ENCODE data around the gene EFHC1. TPM values are rescaled to one million over a fixed set of nuclear protein-coding genes. Genes with fewer than 3 reads are reported as not detected.

The EFHC1 gene
- total and polyA plus RNA-seq, 2 of the 13 experiments (the other 11 are each of a cell fraction or from before 2014, with no cell fraction given), result 23.4 to 29.5 TPM

DNA sequence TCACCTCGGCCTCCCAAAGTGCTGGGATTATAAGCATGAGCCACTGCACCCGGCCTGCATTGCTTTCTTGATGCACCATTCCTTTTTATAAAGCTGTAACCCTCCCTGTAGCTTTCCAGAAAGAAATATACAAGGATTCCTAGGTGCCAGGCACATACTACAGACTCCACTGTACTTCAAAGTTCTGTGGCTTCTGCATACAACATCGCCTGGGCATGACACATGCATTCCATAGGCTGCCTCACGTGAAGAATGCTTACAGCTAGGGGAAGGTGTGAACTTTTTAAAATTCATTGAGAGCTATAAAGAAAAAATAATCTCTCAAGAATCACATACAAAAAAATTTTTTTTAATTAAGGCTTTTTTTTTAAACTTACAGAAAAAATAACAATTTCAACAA, 106.5 kb downstream of the EFHC1 start:
- 0 out of 2 replicates have a peak, but pooled peaks cover 3% of the 10 kb centered on the region for H4K20me1 ChIP-seq (ENCODE audit: insufficient read depth, low read length)
- H3K27ac ChIP-seq (ENCODE audit: extremely low read length, insufficient read depth, low read length), result no peak overlapping the region
- H3K4me3 ChIP-seq (replicated peaks in 1 of 3; ENCODE audit: insufficient read depth in 1 of 3, low read depth in 2 of 3, low read length in 3 of 3), result no peak overlapping the region
- no peak overlapping the region for H3K9ac ChIP-seq (ENCODE audit: insufficient read depth, low read depth, low read length)
- peaks cover 31% of the 10 kb centered on the region for H3K79me2 ChIP-seq (ENCODE audit: insufficient read depth, low read length)
- ATAC-seq, result no peak
- no peak for FAIRE-seq
- H3K4me1 ChIP-seq (ENCODE audit: insufficient read depth, low read length), result peaks cover 24% of the 10 kb centered on the region
- no peaks in the 10 kb centered on the region for H3K27me3 ChIP-seq (ENCODE audit: control insufficient read depth in 1 of 2, insufficient read depth in 2 of 2, low read length in 2 of 2)
- TF ChIP-seq, protein P1, sequence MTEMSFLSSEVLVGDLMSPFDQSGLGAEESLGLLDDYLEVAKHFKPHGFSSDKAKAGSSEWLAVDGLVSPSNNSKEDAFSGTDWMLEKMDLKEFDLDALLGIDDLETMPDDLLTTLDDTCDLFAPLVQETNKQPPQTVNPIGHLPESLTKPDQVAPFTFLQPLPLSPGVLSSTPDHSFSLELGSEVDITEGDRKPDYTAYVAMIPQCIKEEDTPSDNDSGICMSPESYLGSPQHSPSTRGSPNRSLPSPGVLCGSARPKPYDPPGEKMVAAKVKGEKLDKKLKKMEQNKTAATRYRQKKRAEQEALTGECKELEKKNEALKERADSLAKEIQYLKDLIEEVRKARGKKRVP (CRISPR knock-in tag; IDR thresholded peaks at IDR 0.05), result no peak
- TF ChIP-seq IRF2 (CRISPR knock-in tag; IDR thresholded peaks at IDR 0.05) (no peak), MATR3 (CRISPR knock-in tag; IDR thresholded peaks at IDR 0.05) (no peak), HNRNPLL (IDR thresholded peaks at IDR 0.05; ENCODE audit: low read depth, low read length, poor library complexity, severe bottlenecking) (no peak), RFXAP (CRISPR knock-in tag; IDR thresholded peaks at IDR 0.05; ENCODE audit: borderline replicate concordance) (no peak), SRSF1 (optimal IDR thresholded peaks at IDR 0.05; ENCODE audit: low read depth, low read length) (no peak), ZNF792 (CRISPR knock-in tag; IDR thresholded peaks at IDR 0.05) (no peak), ZNF33A (CRISPR knock-in tag; IDR thresholded peaks at IDR 0.05; ENCODE audit: borderline replicate concordance) (no peak), ADNP (CRISPR knock-in tag; IDR thresholded peaks at IDR 0.05) (no peak), KDM2A (CRISPR knock-in tag; IDR thresholded peaks at IDR 0.05; ENCODE audit: borderline replicate concordance, low read depth) (no peak), ZNF615 (CRISPR knock-in tag; IDR thresholded peaks at IDR 0.05; ENCODE audit: borderline replicate concordance) (no peak), KLF12 (CRISPR knock-in tag; IDR thresholded peaks at IDR 0.05; ENCODE audit: borderline replicate concordance) (no peak), BORCS8-MEF2B (CRISPR knock-in tag; IDR thresholded peaks at IDR 0.05) (no peak), ATRX (CRISPR knock-in tag; IDR thresholded peaks at IDR 0.05; ENCODE audit: borderline replicate concordance) (no peak), ARID2 (CRISPR knock-in tag; IDR thresholded peaks at IDR 0.05; ENCODE audit: borderline replicate concordance) (no peak)
- TF ChIP-seq, protein P2, sequence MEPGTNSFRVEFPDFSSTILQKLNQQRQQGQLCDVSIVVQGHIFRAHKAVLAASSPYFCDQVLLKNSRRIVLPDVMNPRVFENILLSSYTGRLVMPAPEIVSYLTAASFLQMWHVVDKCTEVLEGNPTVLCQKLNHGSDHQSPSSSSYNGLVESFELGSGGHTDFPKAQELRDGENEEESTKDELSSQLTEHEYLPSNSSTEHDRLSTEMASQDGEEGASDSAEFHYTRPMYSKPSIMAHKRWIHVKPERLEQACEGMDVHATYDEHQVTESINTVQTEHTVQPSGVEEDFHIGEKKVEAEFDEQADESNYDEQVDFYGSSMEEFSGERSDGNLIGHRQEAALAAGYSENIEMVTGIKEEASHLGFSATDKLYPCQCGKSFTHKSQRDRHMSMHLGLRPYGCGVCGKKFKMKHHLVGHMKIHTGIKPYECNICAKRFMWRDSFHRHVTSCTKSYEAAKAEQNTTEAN (CRISPR knock-in tag; conservative IDR thresholded peaks at IDR 0.05), result no peak
- no peak overlapping the region for H2AFZ ChIP-seq (ENCODE audit: low read length)
- peaks cover 22 to 54% of the 10 kb centered on the region in 2 experiments for H3K36me3 ChIP-seq (replicated peaks in 1 of 2; ENCODE audit: control insufficient read depth in 1 of 2, insufficient read depth in 2 of 2, low read length in 2 of 2)
- no peaks in the 10 kb centered on the region for H3K9me3 ChIP-seq (ENCODE audit: low read length)
- in situ Hi-C loops (cut with HindIII; ENCODE audit: extremely low pct_ligation_motif_present, low pct_unique_long_range_greater_than_20kb), result no loop called here
- ChIA-PET CTCF (ENCODE audit: low intra/inter-chr PET ratio, low total read pairs) (no interaction called here), POLR2A (no interaction called here)
- 88% methylated on average over 4 of the region's 4 CpGs for WGBS (ENCODE audit: low lambda C conversion rate)
- no TSS peak for BruUV-seq (replicated peaks)
- no peak for DNase-seq (ENCODE audit: low spot score)
- intact Hi-C loops (cut with micrococcal nuclease; ENCODE audit: unreplicated experiment), result no loop called here
- no peak overlapping the region for H3K4me2 ChIP-seq (ENCODE audit: low read depth, low read length)
